Tibial nerve (tissue), 4 donors: ENCODE data around the gene SSR4.

Experiments used
- CTCF ChIP-seq, 5 experiments: fragments of 200-600 bp in 3 of 5; fragments of 450-650 bp in 2 of 5; sonication (generic) in 3 of 5; IDR thresholded peaks; one replicate each; pipeline ENCODE4 v1.5.1; 2016 to 2019; ENCODE audit warnings: antibody characterized with exemption in 5 of 5, mild to moderate bottlenecking in 3 of 5, moderate library complexity in 2 of 5
- EP300 ChIP-seq, 2 donors: sonication (generic); formaldehyde crosslinking; IDR thresholded peaks; one replicate each; pipeline ENCODE4 v1.6.1; 2017; ENCODE audit warnings: antibody characterized with exemption in 2 of 2, mild to moderate bottlenecking in 1 of 2
- POLR2A ChIP-seq, 2 donors: fragments of 450-650 bp; IDR thresholded peaks; one replicate each; pipeline ENCODE4 v1.6.1; 2017; ENCODE audit warnings: antibody characterized with exemption in 2 of 2, mild to moderate bottlenecking in 2 of 2, moderate library complexity in 2 of 2

DNA sequence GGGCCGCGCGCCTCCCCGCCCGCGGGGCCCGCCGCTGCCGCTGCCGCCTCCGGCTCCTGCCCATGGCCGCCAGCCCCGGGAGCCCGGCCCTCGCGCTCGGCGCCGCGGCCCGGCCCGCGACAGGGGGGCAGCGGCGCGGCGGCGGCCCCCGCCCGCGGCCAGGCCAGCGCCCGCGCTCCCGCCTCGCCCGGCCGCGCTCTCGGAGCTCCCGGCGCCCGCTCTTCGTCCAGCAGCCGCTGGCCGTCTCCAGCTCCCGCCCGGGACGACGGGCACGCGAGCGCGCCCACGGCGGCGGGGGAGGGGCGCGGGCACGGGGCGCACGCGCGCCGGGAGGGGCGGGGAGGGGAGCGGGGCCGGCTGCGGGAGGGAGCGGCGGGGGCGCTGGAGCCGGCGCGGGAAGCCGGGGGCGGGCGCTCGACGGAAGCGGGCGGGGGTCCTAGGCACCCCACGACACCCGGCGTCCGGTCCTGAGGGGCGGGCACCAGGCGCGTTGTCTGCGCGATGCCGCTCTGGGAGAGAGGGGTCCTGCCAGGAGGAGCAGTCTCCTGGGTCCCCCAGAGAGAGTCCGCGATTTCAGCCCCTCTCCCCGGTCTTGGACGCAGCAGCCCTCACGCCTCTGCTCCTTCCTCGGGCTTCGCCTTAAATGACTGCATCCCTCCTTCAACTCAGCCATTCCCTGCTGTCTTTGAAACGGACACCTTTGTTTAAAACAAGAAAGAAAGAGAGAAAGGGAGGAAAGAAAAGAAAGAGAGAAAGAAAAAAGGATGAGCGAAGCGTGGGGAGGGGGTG lies 36.4 kb downstream of the SSR4 start:
- TF ChIP-seq POLR2A (IDR thresholded peaks at IDR 0.05) = no peak
- no peak for TF ChIP-seq CTCF (IDR thresholded peaks at IDR 0.05)
- no peak for TF ChIP-seq EP300 (IDR thresholded peaks at IDR 0.05)
